ENCODE results near the gene EIF4G3.

The EIF4G3 gene

DNA sequence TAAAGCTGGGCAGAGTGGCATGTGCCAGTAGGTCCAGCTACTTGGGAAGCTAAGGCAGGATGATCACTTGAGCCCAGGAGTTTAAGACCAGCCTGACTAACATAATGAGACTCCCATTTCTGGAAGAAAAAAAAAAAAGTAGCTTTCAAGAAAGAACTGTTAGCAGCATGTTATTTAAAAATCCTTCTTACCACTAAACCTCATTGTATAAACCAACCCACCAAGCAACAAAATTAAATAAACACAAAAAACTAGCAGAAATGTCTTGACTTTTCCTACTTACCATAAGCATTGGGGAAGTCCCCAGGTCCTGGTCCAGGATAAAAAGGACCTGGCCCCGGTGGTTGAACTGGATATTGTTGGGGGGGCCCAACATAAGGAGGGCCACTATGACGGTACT is 196.6 kb downstream of the EIF4G3 start:
- H3K9ac ChIP-seq (ENCODE audit: low read length), result no peak overlapping the region
- H3K9me2 ChIP-seq (replicated peaks; ENCODE audit: insufficient read depth, low read length), result no peaks in the 10 kb centered on the region
- H3K79me2 ChIP-seq (ENCODE audit: insufficient read depth, low read length), result no peaks in the 10 kb centered on the region; the same call in 1 of the 2 replicates
- peaks cover 7% of the 10 kb centered on the region; the same call in 1 of the 2 replicates for H3K36me3 ChIP-seq (ENCODE audit: low read length)
- H3K4me3 ChIP-seq (ENCODE audit: insufficient read depth, low read length, poor library complexity, severe bottlenecking), result no peak overlapping the region
- TF ChIP-seq, protein P1, sequence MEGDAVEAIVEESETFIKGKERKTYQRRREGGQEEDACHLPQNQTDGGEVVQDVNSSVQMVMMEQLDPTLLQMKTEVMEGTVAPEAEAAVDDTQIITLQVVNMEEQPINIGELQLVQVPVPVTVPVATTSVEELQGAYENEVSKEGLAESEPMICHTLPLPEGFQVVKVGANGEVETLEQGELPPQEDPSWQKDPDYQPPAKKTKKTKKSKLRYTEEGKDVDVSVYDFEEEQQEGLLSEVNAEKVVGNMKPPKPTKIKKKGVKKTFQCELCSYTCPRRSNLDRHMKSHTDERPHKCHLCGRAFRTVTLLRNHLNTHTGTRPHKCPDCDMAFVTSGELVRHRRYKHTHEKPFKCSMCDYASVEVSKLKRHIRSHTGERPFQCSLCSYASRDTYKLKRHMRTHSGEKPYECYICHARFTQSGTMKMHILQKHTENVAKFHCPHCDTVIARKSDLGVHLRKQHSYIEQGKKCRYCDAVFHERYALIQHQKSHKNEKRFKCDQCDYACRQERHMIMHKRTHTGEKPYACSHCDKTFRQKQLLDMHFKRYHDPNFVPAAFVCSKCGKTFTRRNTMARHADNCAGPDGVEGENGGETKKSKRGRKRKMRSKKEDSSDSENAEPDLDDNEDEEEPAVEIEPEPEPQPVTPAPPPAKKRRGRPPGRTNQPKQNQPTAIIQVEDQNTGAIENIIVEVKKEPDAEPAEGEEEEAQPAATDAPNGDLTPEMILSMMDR (IDR thresholded peaks at IDR 0.05; ENCODE audit: insufficient read depth, low read length, poor library complexity, severe bottlenecking), result no peak
- no peak for TF ChIP-seq EZH2phosphoT487 (conservative IDR thresholded peaks at IDR 0.05; ENCODE audit: low read length)
- no peak overlapping the region for H2AFZ ChIP-seq (ENCODE audit: low read depth, low read length, severe bottlenecking)
- H3K4me2 ChIP-seq (ENCODE audit: low read depth, low read length, poor library complexity, severe bottlenecking), result no peak overlapping the region
- H3K27me3 ChIP-seq (ENCODE audit: low read length), result no peaks in the 10 kb centered on the region
- H4K20me1 ChIP-seq (ENCODE audit: low read depth, low read length), result no peaks in the 10 kb centered on the region
- no peak overlapping the region for H3K27ac ChIP-seq (ENCODE audit: low read depth, low read length)
- H3K9me3 ChIP-seq (ENCODE audit: insufficient read depth, low read length), result no peaks in the 10 kb centered on the region
- peaks cover 6% of the 10 kb centered on the region; the same call in 1 of the 2 replicates for H3F3A ChIP-seq (ENCODE audit: insufficient read depth)

GRCh38 chr1:20978413-20978812 is 198.3 kb downstream of the EIF4G3 start:
- Histone ChIP-seq H4K20me1 (ENCODE audit: low read depth, low read length) (no peaks in the 10 kb centered on the region), H2AFZ (ENCODE audit: low read depth, low read length, severe bottlenecking) (no peak overlapping the region), H3K9me3 (ENCODE audit: insufficient read depth, low read length) (no peaks in the 10 kb centered on the region), H3K9ac (ENCODE audit: low read length) (no peak overlapping the region), H3K9me2 (replicated peaks; ENCODE audit: insufficient read depth, low read length) (no peaks in the 10 kb centered on the region), H3K27ac (ENCODE audit: low read depth, low read length) (no peak overlapping the region), H3K4me3 (ENCODE audit: insufficient read depth, low read length, poor library complexity, severe bottlenecking) (no peak overlapping the region), H3K36me3 (ENCODE audit: low read length) (peaks cover 7% of the 10 kb centered on the region; the same call in 1 of the 2 replicates), H3K79me2 (ENCODE audit: insufficient read depth, low read length) (no peaks in the 10 kb centered on the region; the same call in 1 of the 2 replicates), H3K4me2 (ENCODE audit: low read depth, low read length, poor library complexity, severe bottlenecking) (no peak overlapping the region), H3K27me3 (ENCODE audit: low read length) (no peaks in the 10 kb centered on the region), H3F3A (ENCODE audit: insufficient read depth) (peaks cover 6% of the 10 kb centered on the region; the same call in 1 of the 2 replicates)
- TF ChIP-seq, protein P1 (IDR thresholded peaks at IDR 0.05; ENCODE audit: insufficient read depth, low read length, poor library complexity, severe bottlenecking), result no peak
- no peak for TF ChIP-seq EZH2phosphoT487 (conservative IDR thresholded peaks at IDR 0.05; ENCODE audit: low read length)

- Histone ChIP-seq H3K9me2 (replicated peaks; ENCODE audit: insufficient read depth, low read length) (no peaks in the 10 kb centered on the region), H3K36me3 (ENCODE audit: low read length) (peaks cover 12% of the 10 kb centered on the region; the same call in 1 of the 2 replicates), H3K79me2 (ENCODE audit: insufficient read depth, low read length) (no peaks in the 10 kb centered on the region), H3F3A (ENCODE audit: insufficient read depth) (no peaks in the 10 kb centered on the region), H3K4me3 (ENCODE audit: insufficient read depth, low read length, poor library complexity, severe bottlenecking) (no peak overlapping the region), H3K9me3 (ENCODE audit: insufficient read depth, low read length) (no peaks in the 10 kb centered on the region), H3K4me2 (ENCODE audit: low read depth, low read length, poor library complexity, severe bottlenecking) (no peak overlapping the region), H4K20me1 (ENCODE audit: low read depth, low read length) (no peaks in the 10 kb centered on the region), H3K27me3 (ENCODE audit: low read length) (no peaks in the 10 kb centered on the region), H3K9ac (ENCODE audit: low read length) (no peak overlapping the region), H3K27ac (ENCODE audit: low read depth, low read length) (no peak overlapping the region), H2AFZ (ENCODE audit: low read depth, low read length, severe bottlenecking) (no peak overlapping the region)
- TF ChIP-seq, protein P1 (IDR thresholded peaks at IDR 0.05; ENCODE audit: insufficient read depth, low read length, poor library complexity, severe bottlenecking), result no peak
- no peak for TF ChIP-seq EZH2phosphoT487 (conservative IDR thresholded peaks at IDR 0.05; ENCODE audit: low read length)
Observed at GRCh38 chr1:20975668-20976067, 201.0 kb downstream of the EIF4G3 start.
